GM12801 (cell line): ENCODE results near the gene PACRG.

Experiments used
- CTCF ChIP-seq: IDR thresholded peaks from one replicate; pipeline ENCODE4 v1.5.1; 2011; ENCODE audit warnings: control low read depth; ENCODE audit not compliant: insufficient read length; ENCODE audit errors: extremely low read depth

Gene PACRG

GRCh38 chr6:163321717-163322116, 593.9 kb downstream of the PACRG start:
- no peak for TF ChIP-seq CTCF

- no peak for TF ChIP-seq CTCF
Observed at GRCh38 chr6:163323274-163323673, 595.5 kb downstream of the PACRG start.

- no peak for TF ChIP-seq CTCF
Observed at GRCh38 chr6:163323705-163324104, 595.9 kb downstream of the PACRG start.

- no peak for TF ChIP-seq CTCF
Observed at GRCh38 chr6:163324326-163324687, 596.5 kb downstream of the PACRG start.

- TF ChIP-seq CTCF, result no peak
Observed at GRCh38 chr6:163324688-163325389, 597.1 kb downstream of the PACRG start.

- no peak for TF ChIP-seq CTCF
Observed at GRCh38 chr6:163325390-163325784, 597.6 kb downstream of the PACRG start.

GRCh38 chr6:163327165-163327880, 599.5 kb downstream of the PACRG start:
- TF ChIP-seq CTCF, result no peak
